Spleen (tissue), 13 donors: Measurements from ENCODE around the gene DESI1. TPM values are rescaled to one million over a fixed set of nuclear protein-coding genes. Genes with fewer than 3 reads are reported as not detected.
A peak's percentile ranks its signal among the peaks of the same experiment; 100 is the strongest.

Source experiments
- DNase-seq: peaks from one replicate; pipeline ENCODE4 v3.0.0-alpha.2; 2020
- H3K27ac ChIP-seq, 8 donors: fragments of 200-600 bp; sonication (generic) in 7 of 8; 1 replicate in 4 of 8; 2 replicates in 4 of 8; pipeline versions ENCODE4 v1.5.0 to v1.8.0; 2016 to 2021; ENCODE audit warnings: inconsistent platforms in 4 of 8, mild to moderate bottlenecking in 4 of 8, moderate library complexity in 1 of 8
- H3K27me3 ChIP-seq, 7 donors: fragments of 200-600 bp; sonication (generic) in 6 of 7; replicated peaks in 1 of 7; 1 replicate in 4 of 7; 2 replicates in 3 of 7; pipeline versions ENCODE4 v1.5.0 to v1.8.0; 2016 to 2021; ENCODE audit warnings: inconsistent platforms in 3 of 7, mild to moderate bottlenecking in 1 of 7
- H3K36me3 ChIP-seq, 6 donors: fragments of 200-600 bp; sonication (generic) in 5 of 6; 1 replicate in 4 of 6; 2 replicates in 2 of 6; pipeline versions ENCODE4 v1.5.0 to v1.8.0; 2016 to 2021; ENCODE audit warnings: inconsistent platforms in 2 of 6
- H3K4me1 ChIP-seq, 6 donors: fragments of 200-600 bp; sonication (generic) in 5 of 6; 1 replicate in 3 of 6; 2 replicates in 3 of 6; pipeline versions ENCODE4 v1.5.0 to v1.8.0; 2016 to 2021; ENCODE audit warnings: inconsistent platforms in 3 of 6
- H3K4me3 ChIP-seq, 8 donors: fragments of 200-600 bp; sonication (generic) in 7 of 8; 1 replicate in 4 of 8; 2 replicates in 4 of 8; pipeline versions ENCODE4 v1.5.0 to v1.8.0; 2016 to 2021; ENCODE audit warnings: inconsistent platforms in 4 of 8, mild to moderate bottlenecking in 4 of 8, moderate library complexity in 2 of 8
- H3K9me3 ChIP-seq, 8 donors: fragments of 200-600 bp; sonication (generic) in 7 of 8; 1 replicate in 4 of 8; 2 replicates in 4 of 8; pipeline versions ENCODE4 v1.5.0 to v1.8.0; 2016 to 2021; ENCODE audit warnings: inconsistent platforms in 4 of 8
- CTCF ChIP-seq, 11 experiments: fragments of 200-600 bp in 7 of 11; fragments of 450-650 bp in 4 of 11; sonication (generic) in 4 of 11; IDR thresholded peaks in 8 of 11; conservative IDR thresholded peaks in 3 of 11; 1 replicate in 7 of 11; 2 replicates in 4 of 11; pipeline versions ENCODE4 v1.4.0 to v1.8.0; 2016 to 2021; ENCODE audit warnings: antibody characterized with exemption in 11 of 11, inconsistent platforms in 4 of 11, mild to moderate bottlenecking in 1 of 11
- POLR2A ChIP-seq, 3 donors: fragments of 450-650 bp; IDR thresholded peaks; one replicate each; pipeline ENCODE4 v1.5.1; 2017; ENCODE audit warnings: antibody characterized with exemption in 3 of 3, mild to moderate bottlenecking in 1 of 3
- POLR2AphosphoS5 ChIP-seq, 3 donors: sonication (generic); formaldehyde crosslinking; IDR thresholded peaks; one replicate each; pipeline ENCODE4 v1.5.1; 2017; ENCODE audit warnings: antibody characterized with exemption in 3 of 3
- WGBS, 5 donors: extraction: QIAGEN DNeasy Blood & Tissue Kit in 3 of 5; methylation state at CpG; one replicate each; pipeline versions ENCODE4 v1.1.5 to v1.1.7; 2013 to 2018; 5-methylcytosine and 5-hydroxymethylcytosine counted together
- intact Hi-C: fragments of 100-400 bp; cut with DNase I; formaldehyde crosslinking; loops from one replicate; pipeline ENCODE4 v1.15.0; 2023; ENCODE audit warnings: low total_unique reads
- long read RNA-seq, 2 donors: transcript quantifications; one replicate each; lab custom pipeline, GENCODE V29; 2026
- polyA plus RNA-seq, 3 donors: library from polyadenylated mRNA; stranded (reverse); fragments of 200-250 nt; gene quantifications; one replicate each; pipeline ENCODE4 v1.2.1, GENCODE V29; 2013
- total RNA-seq, 7 donors: library from RNA; depleted of rRNA in 3 of 7; stranded (reverse); fragments of >200 nt in 3 of 7; fragmentation: NEBNext Ultra II Directional in 4 of 7; extraction: Animal tissue kit (Norgen Biotek cat#: 25700) in 4 of 7; gene quantifications; one replicate each; pipeline versions ENCODE4 v1.1.0 to v1.2.1, GENCODE V29; 2016 to 2021
- donor health status: healthy with polysubstance abuse.
- donor health status: DM: no; HTN: no; CAD: no; lungs with moderate emphysema.
- donor health status: DM: no; HTN: no; CAD: no.
- donor health status: Bipolar disorder and iron deficiency.
- donor health status: healthy.
- donor health status: DM: no; HTN: no; CAD: no.
- donor health status: DM: yes; HTN: yes; CAD: no.

Gene DESI1
- total RNA-seq (10 to 100 TPM; 17.5 to 29.8 (median 24.5) TPM), polyA plus RNA-seq (10 to 100 TPM in 1 of 3 donors, 1 to 10 TPM in 2; 8.1 to 13.5 (median 9.8) TPM)
- long read RNA-seq, donor 1, transcript DESI1-201 (6 exons, 3,833 nt): major isoform, 5 of 6 reads
- long read RNA-seq, donor 1, partial matches to known transcripts: 0 of 6 reads
- long read RNA-seq, donor 1, other reads (novel, unspliced or antisense): 0 of 6 reads
- long read RNA-seq, donor 2, transcript DESI1-201 (6 exons, 3,833 nt): major isoform, 9 of 15 reads
- long read RNA-seq, donor 2, partial matches to known transcripts: 6 of 15 reads
- long read RNA-seq, donor 2, other reads (novel, unspliced or antisense): 0 of 15 reads

- peaks cover 28 to 82% (median 46%) of the 10 kb centered on the region in 6 donors for H3K4me1 ChIP-seq
- DNase-seq: peak; percentile 99
- intact Hi-C loops: no loop called here
- peak within 1 kb of the TSS; percentile 92 to 99 (median 96) for H3K27ac ChIP-seq
- H3K4me3 ChIP-seq: peak within 1 kb of the TSS; percentile 73 to 99 (median 88)
- H3K27me3 ChIP-seq: no peaks in the 10 kb centered on the region
- H3K9me3 ChIP-seq: no peaks in the 10 kb centered on the region
- 0 to 2% (median 1%) methylated on average over 11 to 40 of the region's 40 CpGs for WGBS, 5 donors
- H3K36me3 ChIP-seq: peaks cover 5 to 37% (median 30%) of the 10 kb centered on the region in 6 donors
- TF ChIP-seq POLR2AphosphoS5 (IDR thresholded peaks at IDR 0.05) (peak; percentile 98 to 99 (median 98)), POLR2A (IDR thresholded peaks at IDR 0.05) (peak; percentile 77 to 90 (median 89)), CTCF (IDR thresholded peaks at IDR 0.05 in 8 of 11, conservative IDR thresholded peaks at IDR 0.05 in 3 of 11) (peak in 1 of 11 experiments; percentile 8)
Observed at GRCh38 chr22:41620589-41621098, at the start of gene DESI1. Gene DESI1 (minus strand): TSS chr22:41621043. CDS start chr22:41620839, 204 bp downstream.

GRCh38 chr22:41668971-41669911 lies 48.4 kb upstream of the DESI1 start:
- H3K4me1 ChIP-seq: peaks cover 4 to 21% (median 17%) of the 10 kb centered on the region in 6 donors
- H3K27ac ChIP-seq: peak overlapping the region in 1 of 8 donors; percentile 21
- no peak for DNase-seq
- TF ChIP-seq CTCF (IDR thresholded peaks at IDR 0.05 in 8 of 11, conservative IDR thresholded peaks at IDR 0.05 in 3 of 11) (no peak), POLR2A (IDR thresholded peaks at IDR 0.05) (no peak), POLR2AphosphoS5 (IDR thresholded peaks at IDR 0.05) (no peak)
- no peaks in the 10 kb centered on the region for H3K27me3 ChIP-seq
- H3K4me3 ChIP-seq: no peak overlapping the region
- peaks cover 0 to 39% (median 25%) of the 10 kb centered on the region in 6 donors for H3K36me3 ChIP-seq
- intact Hi-C loops: no loop called here
- 89 to 92% (median 89%) methylated on average over 21 of the region's 21 CpGs for WGBS, 5 donors
- H3K9me3 ChIP-seq: no peaks in the 10 kb centered on the region

GRCh38 chr22:41664951-41665350 lies 44.1 kb upstream of the DESI1 start:
- no peaks in the 10 kb centered on the region for H3K27me3 ChIP-seq
- 93 to 97% (median 93%) methylated on average over 3 of the region's 3 CpGs for WGBS, 5 donors
- no peak for DNase-seq
- intact Hi-C loops: no loop called here
- peaks cover 4 to 21% (median 17%) of the 10 kb centered on the region in 6 donors for H3K4me1 ChIP-seq
- no peak overlapping the region for H3K4me3 ChIP-seq
- peaks cover 0 to 57% (median 53%) of the 10 kb centered on the region in 6 donors for H3K36me3 ChIP-seq
- no peaks in the 10 kb centered on the region for H3K9me3 ChIP-seq
- no peak for TF ChIP-seq POLR2A (IDR thresholded peaks at IDR 0.05)
- no peak for TF ChIP-seq CTCF (IDR thresholded peaks at IDR 0.05 in 8 of 11, conservative IDR thresholded peaks at IDR 0.05 in 3 of 11)
- TF ChIP-seq POLR2AphosphoS5 (IDR thresholded peaks at IDR 0.05): peak in 2 of 3 donors; percentile 4 to 18
- H3K27ac ChIP-seq: no peak overlapping the region
